HG03103 (cell line): ENCODE measurements around the gene NDUFA9.

Source experiments
- ATAC-seq: cut with Tn5 transposase; IDR thresholded peaks from one replicate; pipeline ENCODE4 v1.9.1; 2021; ENCODE audit warnings: low read depth; ENCODE audit not compliant: unreplicated experiment

NDUFA9 gene

DNA sequence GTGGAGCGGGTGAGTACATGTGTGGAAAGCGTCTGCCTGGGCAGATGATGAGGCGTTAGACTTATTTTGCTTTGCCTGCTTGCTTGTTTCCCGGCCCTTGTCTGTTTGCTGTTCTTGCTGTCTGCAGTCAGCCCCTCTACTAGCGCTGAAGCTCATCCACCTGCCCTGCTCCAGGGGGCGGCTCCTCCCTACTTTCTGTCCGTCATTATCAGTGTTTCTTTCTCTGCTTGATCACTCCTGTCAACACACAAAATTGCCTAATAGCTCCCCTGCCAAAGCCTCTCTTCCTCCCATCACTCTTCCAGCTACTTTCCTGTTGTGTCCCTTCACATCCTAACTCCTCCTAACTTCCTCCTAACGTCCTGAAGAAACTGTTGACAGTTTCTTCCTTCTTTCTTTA is 36.4 kb downstream of the NDUFA9 start:
- ATAC-seq, result no peak

- no peak for ATAC-seq
These were observed 41.8 kb downstream of the NDUFA9 start for GRCh38 chr12:4690760-4691159.
